ENCODE data around the gene ATXN2.

- TF ChIP-seq GATA2 (IDR thresholded peaks at IDR 0.05; ENCODE audit: low read depth, low read length) = no peak
- no peak for TF ChIP-seq GATA3 (IDR thresholded peaks at IDR 0.05; ENCODE audit: low read depth, low read length)
Observed at GRCh38 chr12:111418594-111418880, 180.6 kb downstream of the ATXN2 start.
